ENCODE data around the gene CARD19.

DNA sequence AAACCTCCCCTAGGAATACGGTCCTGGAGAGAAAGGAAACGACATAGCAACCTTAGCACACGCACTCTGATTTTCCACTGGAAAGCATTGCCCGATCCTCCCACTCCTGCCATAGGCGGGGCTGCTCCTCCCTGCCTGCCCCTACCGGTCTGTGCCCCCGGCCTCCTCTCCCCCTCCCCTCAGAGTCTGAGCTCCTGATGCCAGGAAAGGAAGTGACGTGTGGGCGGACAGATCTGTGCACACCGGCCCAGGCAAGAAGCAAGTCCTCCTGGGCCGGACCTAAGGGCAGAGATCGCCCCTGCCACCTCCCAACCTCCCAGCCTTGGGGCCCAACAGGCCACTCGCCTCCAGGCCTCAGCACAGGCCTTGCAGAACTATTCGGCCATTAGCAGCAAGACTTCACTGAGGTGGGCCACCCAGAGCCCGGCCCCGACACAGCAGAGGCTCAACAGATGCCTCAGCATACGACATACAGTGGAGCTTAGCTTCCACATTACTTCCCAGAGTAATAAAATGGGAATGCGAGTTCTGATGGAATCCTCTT lies 30.9 kb downstream of the CARD19 start:
- TF ChIP-seq POLR2A (IDR thresholded peaks at IDR 0.05): no peak
- TF ChIP-seq, protein P1, sequence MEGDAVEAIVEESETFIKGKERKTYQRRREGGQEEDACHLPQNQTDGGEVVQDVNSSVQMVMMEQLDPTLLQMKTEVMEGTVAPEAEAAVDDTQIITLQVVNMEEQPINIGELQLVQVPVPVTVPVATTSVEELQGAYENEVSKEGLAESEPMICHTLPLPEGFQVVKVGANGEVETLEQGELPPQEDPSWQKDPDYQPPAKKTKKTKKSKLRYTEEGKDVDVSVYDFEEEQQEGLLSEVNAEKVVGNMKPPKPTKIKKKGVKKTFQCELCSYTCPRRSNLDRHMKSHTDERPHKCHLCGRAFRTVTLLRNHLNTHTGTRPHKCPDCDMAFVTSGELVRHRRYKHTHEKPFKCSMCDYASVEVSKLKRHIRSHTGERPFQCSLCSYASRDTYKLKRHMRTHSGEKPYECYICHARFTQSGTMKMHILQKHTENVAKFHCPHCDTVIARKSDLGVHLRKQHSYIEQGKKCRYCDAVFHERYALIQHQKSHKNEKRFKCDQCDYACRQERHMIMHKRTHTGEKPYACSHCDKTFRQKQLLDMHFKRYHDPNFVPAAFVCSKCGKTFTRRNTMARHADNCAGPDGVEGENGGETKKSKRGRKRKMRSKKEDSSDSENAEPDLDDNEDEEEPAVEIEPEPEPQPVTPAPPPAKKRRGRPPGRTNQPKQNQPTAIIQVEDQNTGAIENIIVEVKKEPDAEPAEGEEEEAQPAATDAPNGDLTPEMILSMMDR (IDR thresholded peaks at IDR 0.05): no peak

All from Peyer's patch (tissue), 4 donors.